ENCODE results near the gene LGALS3BP.

DNA sequence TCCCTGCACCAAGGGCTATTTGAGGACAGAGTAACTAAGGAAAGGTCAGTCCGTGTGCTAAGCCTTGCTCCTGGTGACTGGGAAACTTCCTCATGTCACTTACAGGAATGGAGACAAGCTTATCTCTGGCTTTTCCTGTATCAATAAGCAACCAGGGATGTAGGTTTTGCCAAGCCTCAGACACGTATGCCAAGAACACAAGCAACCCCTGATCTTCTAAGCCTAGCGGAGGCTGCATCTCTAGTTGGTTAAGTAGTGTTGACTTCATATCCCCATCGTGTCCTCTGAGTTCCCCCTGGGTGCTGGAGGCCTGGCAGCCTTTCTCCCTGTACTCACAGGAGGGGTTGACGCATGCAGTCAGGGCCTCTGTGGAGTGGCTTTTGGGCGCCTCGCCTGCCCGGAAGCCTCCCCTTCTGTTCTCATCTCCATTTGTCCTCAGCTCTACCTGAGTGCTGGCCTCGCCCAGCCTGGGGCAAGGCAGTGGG, 42.8 kb upstream of the LGALS3BP start:
- TF ChIP-seq POLR2A (IDR thresholded peaks at IDR 0.05; ENCODE audit: low read depth, low read length) (no peak), POLR2AphosphoS5 (IDR thresholded peaks at IDR 0.05; ENCODE audit: low read depth, low read length) (no peak), TAF1 (IDR thresholded peaks at IDR 0.05; ENCODE audit: borderline replicate concordance, low read depth, low read length) (no peak)
